GM21360 (cell line): Measurements from ENCODE around the gene ARHGAP18.

Experiments
- ATAC-seq: cut with Tn5 transposase; IDR thresholded peaks from one replicate; pipeline ENCODE4 v1.9.1; 2021; ENCODE audit warnings: mild to moderate bottlenecking, moderate library complexity; ENCODE audit not compliant: unreplicated experiment

The ARHGAP18 gene

DNA sequence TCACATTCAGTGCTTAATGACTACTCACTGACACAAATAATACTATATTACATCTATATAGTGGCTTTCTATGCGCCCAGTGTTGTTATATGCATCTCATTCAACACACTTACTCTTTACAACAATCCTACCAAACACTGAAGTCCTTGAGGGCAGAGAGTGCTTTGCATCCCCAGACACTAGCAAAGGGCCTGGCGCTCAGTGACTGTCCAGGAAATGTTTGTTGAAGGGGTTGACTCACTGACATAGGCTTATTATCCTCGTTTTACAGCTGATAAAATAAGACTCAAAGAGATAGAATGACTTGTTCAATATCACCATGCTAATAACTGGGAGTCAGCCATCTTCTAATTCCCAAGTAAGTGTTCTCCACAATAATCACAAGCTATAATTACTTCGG is 163.3 kb downstream of the ARHGAP18 start:
- no peak for ATAC-seq

GRCh38 chr6:129544892-129545612 is 164.9 kb downstream of the ARHGAP18 start:
- no peak for ATAC-seq

DNA sequence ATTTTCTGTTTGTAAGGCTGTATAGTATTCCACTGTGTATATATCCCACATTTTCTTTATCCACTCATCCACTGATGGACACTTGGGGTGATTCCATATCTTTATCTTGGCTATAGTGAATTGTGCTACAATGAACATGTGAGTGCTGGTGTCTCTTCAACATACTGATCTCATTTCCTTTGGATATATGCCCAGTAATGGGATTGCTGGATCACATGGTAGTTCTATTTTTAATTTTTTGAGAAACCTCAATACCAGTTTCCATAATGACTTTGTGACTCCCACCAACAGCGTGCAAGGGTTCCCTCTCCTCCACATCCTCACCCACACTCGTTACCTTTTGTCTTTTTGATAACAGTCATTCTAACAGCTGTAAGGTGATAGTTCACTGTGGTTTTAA is 166.0 kb downstream of the ARHGAP18 start:
- ATAC-seq = no peak

DNA sequence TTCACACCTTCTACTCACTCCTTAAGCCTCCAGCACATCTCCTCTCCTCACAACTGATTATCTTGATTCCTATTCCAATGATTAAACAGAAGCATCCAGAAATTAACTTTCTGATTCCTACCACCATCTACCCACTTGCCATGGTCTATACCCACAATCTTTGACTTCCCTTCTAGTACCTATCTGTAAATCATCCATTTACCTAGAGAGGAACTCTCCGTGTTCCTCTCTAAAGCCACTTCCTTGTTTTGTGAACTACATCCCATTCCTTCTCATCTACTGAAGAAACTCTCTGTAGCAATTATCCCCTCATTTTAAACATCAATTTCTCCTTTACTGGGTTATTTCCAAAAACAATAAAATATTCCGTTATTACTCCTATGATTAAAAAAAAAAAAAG is 167.3 kb downstream of the ARHGAP18 start:
- no peak for ATAC-seq

DNA sequence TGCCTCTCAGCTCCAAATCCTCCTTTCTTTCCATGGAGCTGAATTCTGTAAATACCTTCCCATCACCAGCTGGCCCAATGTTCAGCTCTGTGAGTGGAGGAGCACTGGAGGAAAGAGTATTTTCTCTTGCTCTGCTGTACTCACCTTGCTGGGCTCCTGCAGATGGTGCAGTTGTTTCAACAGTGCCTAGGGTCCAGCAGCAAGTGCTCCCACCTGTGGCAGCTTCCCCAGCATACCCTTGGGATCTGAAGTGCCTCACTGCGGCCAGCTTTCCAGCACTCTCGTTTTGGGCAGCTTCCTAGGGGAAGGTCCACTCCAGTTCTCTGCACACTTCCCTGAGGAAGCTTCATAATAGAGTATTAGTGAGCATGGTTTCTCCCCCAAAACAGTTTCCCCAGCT is 170.9 kb downstream of the ARHGAP18 start:
- ATAC-seq = no peak

DNA sequence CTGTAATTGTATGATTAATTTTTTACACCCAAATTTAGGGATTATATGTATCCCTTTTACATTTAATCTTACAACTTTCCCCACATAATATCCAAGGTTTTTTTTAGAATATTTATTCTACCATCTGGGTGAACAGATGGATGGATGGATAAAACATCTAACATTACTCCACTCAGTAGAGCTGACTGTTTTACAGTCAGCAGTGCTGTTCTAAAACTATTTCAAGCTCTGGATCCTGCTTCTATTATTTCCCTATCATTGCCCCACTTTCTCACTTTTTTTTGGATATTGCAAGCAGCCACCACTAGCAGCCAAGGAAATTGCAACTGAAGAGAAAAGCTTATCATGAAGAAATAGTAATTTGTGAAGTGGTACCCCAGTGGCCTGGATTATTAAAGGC is 173.7 kb downstream of the ARHGAP18 start:
- no peak for ATAC-seq

DNA sequence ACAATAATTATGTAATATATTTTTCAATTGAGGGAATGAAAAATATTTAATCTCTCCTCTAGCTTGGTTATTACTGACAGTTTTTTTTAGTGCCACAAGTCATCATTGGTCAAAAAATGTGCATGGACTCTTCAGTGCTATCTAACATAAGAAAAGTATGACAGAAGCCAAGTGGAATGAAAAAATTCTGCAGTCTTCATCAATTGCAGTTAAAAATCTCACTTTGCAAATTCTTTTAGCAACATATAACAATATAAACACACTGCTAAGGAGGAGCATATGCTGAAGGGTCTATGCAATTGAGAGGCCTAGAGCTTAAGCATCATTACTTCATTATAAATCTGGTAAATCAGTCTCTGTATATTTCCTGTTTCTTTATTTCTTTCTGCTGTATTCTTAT is 175.1 kb downstream of the ARHGAP18 start:
- no peak for ATAC-seq
